Lung (tissue), 12 donors: Measurements from ENCODE around the gene RARS1. TPM values are rescaled to one million over a fixed set of nuclear protein-coding genes. Genes with fewer than 3 reads are reported as not detected.

ENCODE experiments used
- ATAC-seq: fragments of 200-7000 bp; cut with Tn5 transposase; one replicate; pipeline ENCODE4 v1.9.1; 2020; ENCODE audit warnings: moderate number of reproducible peaks; ENCODE audit not compliant: insufficient read depth, low FRiP score
- DNase-seq, 3 donors: peaks; one replicate each; pipeline ENCODE4 v3.0.0-alpha.2; 2013 to 2017
- H3K27ac ChIP-seq, 2 donors: one replicate each; pipeline ENCODE4 v1.5.1; 2013; ENCODE audit warnings: mild to moderate bottlenecking in 2 of 2, moderate library complexity in 2 of 2, control low read depth in 1 of 2, inconsistent platforms in 1 of 2, low read depth in 1 of 2, low read length in 1 of 2
- H3K27me3 ChIP-seq, 3 donors: one replicate each; pipeline ENCODE4 v1.5.1; 2013; ENCODE audit warnings: low read length in 2 of 3; ENCODE audit not compliant: control insufficient read depth in 3 of 3, insufficient read depth in 3 of 3
- H3K36me3 ChIP-seq, 4 donors: one replicate each; pipeline ENCODE4 v1.5.1; 2013; ENCODE audit warnings: low read length in 4 of 4, mild to moderate bottlenecking in 1 of 4, moderate library complexity in 1 of 4; ENCODE audit not compliant: control insufficient read depth in 4 of 4, insufficient read depth in 4 of 4
- H3K4me1 ChIP-seq, 5 donors: one replicate each; pipeline ENCODE4 v1.5.1; 2013; ENCODE audit warnings: low read length in 5 of 5, mild to moderate bottlenecking in 2 of 5, moderate library complexity in 1 of 5; ENCODE audit not compliant: control insufficient read depth in 5 of 5, insufficient read depth in 5 of 5
- H3K4me3 ChIP-seq: one replicate; pipeline ENCODE4 v1.5.1; 2013; ENCODE audit warnings: mild to moderate bottlenecking, control low read depth, moderate library complexity
- H3K9ac ChIP-seq, 2 donors: one replicate each; pipeline ENCODE4 v1.5.1; 2013; ENCODE audit warnings: low read length in 2 of 2, control low read depth in 1 of 2; ENCODE audit not compliant: insufficient read depth in 1 of 2
- H3K9me3 ChIP-seq, 4 donors: one replicate each; pipeline ENCODE4 v1.5.1; 2013; ENCODE audit warnings: low read length in 3 of 4, mild to moderate bottlenecking in 1 of 4, moderate library complexity in 1 of 4; ENCODE audit not compliant: control insufficient read depth in 4 of 4, insufficient read depth in 3 of 4
- WGBS, 2 donors: extraction: QIAGEN DNeasy Blood & Tissue Kit; methylation state at CpG; one replicate each; pipeline ENCODE4 v1.1.7; 2013; 5-methylcytosine and 5-hydroxymethylcytosine counted together
- polyA plus RNA-seq, 2 donors: library from polyadenylated mRNA; stranded (reverse); fragments of 200-250 nt; gene quantifications; one replicate each; pipeline ENCODE4 v1.2.1, GENCODE V29; 2013
- total RNA-seq, 2 donors: library from RNA; depleted of rRNA in 1 of 2; stranded (reverse); fragments of >200 nt in 1 of 2; gene quantifications; one replicate each; pipeline ENCODE4 v1.2.1, GENCODE V29; 2014 to 2021
- TF ChIP-seq, protein P1 (sequence below): IDR thresholded peaks from 2 replicates; pipeline ENCODE4 v1.5.1; 2012; ENCODE audit warnings: mild to moderate bottlenecking; ENCODE audit errors: control extremely low read depth, extremely low read depth
- donor health status: control.
- donor health status: control.
- donor health status: Bipolar disorder and iron deficiency.
- donor health status: healthy.
- donor health status: DM: yes; HTN: yes; CAD: no.

RARS1 gene
- total and polyA plus RNA-seq, 4 donors: 28.5 to 116 (median 47.7) TPM

DNA sequence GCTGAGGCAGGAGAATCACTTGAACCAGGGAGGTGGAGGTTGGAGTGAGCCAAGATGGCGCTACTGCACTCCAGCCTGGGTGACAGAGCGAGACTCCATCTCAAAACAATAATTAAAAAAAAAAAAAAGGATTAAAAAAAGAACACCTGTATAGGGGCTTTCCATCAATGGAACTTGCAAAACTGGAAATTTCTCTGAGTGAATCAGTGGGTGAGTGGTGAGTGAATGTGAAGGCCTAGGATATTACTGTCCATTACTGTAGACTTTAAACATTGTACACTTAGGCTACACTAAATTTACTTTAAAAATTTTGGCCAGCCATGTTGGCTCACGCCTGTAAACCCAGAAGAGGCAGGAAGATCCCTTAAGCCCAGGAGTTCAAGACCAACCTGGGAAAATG, 5.7 kb upstream of the RARS1 start:
- WGBS, 2 donors: 91 to 96% methylated on average over 3 of the region's 3 CpGs
- Histone ChIP-seq H3K27me3 (no peaks in the 10 kb centered on the region), H3K9me3 (no peaks in the 10 kb centered on the region), H3K9ac (no peak overlapping the region), H3K27ac (no peak overlapping the region), H3K4me3 (no peak overlapping the region), H3K4me1 (peaks cover 0 to 2% (median 0%) of the 10 kb centered on the region in 5 donors), H3K36me3 (no peaks in the 10 kb centered on the region)
- DNase-seq (no peak), ATAC-seq (no peak)
- TF ChIP-seq, protein P1, sequence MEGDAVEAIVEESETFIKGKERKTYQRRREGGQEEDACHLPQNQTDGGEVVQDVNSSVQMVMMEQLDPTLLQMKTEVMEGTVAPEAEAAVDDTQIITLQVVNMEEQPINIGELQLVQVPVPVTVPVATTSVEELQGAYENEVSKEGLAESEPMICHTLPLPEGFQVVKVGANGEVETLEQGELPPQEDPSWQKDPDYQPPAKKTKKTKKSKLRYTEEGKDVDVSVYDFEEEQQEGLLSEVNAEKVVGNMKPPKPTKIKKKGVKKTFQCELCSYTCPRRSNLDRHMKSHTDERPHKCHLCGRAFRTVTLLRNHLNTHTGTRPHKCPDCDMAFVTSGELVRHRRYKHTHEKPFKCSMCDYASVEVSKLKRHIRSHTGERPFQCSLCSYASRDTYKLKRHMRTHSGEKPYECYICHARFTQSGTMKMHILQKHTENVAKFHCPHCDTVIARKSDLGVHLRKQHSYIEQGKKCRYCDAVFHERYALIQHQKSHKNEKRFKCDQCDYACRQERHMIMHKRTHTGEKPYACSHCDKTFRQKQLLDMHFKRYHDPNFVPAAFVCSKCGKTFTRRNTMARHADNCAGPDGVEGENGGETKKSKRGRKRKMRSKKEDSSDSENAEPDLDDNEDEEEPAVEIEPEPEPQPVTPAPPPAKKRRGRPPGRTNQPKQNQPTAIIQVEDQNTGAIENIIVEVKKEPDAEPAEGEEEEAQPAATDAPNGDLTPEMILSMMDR: no peak

DNA sequence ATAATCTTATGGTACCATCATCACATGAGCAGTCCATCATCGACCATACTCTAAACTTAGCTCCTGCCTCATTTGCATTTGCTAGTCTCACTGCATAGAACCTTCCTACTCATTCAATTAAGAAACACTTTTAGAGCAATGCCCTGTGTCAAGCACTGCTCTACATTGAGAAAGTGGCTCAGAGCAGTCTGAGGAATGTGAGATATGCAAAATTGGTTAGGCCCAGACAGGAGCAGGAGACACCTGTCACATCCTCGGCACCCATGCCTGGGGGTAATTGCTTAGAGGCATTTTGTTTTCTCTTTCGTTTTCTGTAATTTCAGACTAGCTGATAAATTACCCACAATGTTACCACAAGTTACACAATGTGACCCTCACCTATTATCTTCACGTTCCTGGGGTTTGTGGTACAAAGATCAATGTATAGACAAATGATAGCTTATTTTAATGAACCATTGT, 4.9 kb upstream of the RARS1 start:
- no peak for ATAC-seq

DNA sequence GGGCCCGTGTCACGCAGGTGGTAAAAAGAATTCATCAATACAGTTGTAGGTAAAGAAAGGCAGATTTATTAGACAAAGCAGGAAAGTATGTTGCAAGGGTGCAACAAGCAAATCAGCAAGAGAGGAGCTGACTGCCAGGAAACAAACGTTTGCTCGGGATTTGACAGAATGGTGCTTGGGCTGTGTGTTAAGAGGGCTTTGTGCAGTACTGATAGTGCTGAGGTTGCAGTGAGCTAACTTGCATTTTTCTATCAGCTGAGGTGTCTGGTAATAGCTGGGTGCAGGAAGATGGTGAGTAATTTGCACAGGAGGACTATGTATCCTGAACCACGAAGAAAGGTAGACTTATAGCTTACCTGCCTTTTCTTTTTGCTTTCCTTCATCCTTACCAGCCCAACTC, 3.9 kb upstream of the RARS1 start:
- ATAC-seq: no peak
- peaks cover 2 to 3% (median 2%) of the 10 kb centered on the region in 5 donors for H3K4me1 ChIP-seq
- H3K27me3 ChIP-seq: no peaks in the 10 kb centered on the region
- H3K9ac ChIP-seq: no peak overlapping the region
- no peak overlapping the region for H3K4me3 ChIP-seq
- no peak for DNase-seq
- no peaks in the 10 kb centered on the region for H3K9me3 ChIP-seq
- TF ChIP-seq, protein P1: no peak
- H3K27ac ChIP-seq: no peak overlapping the region
- peaks cover 0 to 5% (median 0%) of the 10 kb centered on the region in 4 donors for H3K36me3 ChIP-seq
- 69% methylated on average over 5 of the region's 5 CpGs for WGBS, 2 donors

More for the DNA sequence above, 4.9 kb upstream of the RARS1 start:
- DNase-seq: no peak
- 48 to 66% methylated on average over 4 of the region's 4 CpGs for WGBS, 2 donors
- Histone ChIP-seq H3K4me3 (no peak overlapping the region), H3K9me3 (no peaks in the 10 kb centered on the region), H3K9ac (no peak overlapping the region), H3K27me3 (no peaks in the 10 kb centered on the region), H3K27ac (no peak overlapping the region), H3K36me3 (peaks cover 0 to 1% (median 0%) of the 10 kb centered on the region in 4 donors), H3K4me1 (peaks cover 0 to 3% (median 0%) of the 10 kb centered on the region in 5 donors)
- TF ChIP-seq, protein P1: no peak

DNA sequence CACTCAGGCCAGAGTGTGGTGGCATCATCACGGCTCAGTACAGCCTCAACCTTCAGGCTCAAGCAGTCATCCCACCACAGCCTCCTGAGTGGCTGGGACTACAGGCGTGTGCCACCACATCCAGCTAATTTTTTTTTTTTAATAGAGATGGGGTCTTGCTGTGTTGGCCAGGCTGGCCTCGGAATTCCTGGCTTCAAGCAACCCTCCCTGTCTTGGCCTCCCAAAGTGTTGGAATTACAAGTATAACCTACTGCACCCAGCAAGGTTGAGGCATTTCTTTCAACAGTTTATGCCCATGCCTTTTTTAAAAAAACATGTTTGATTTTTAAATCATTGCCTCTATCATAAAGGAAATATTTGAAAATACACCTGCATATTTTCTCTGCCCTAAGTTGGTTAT, 2.8 kb downstream of the RARS1 start:
- no peak overlapping the region for H3K9ac ChIP-seq
- DNase-seq (no peak), ATAC-seq (no peak)
- H3K4me1 ChIP-seq: peaks cover 3 to 7% (median 4%) of the 10 kb centered on the region in 5 donors
- TF ChIP-seq, protein P1: no peak
- WGBS, 2 donors: 97% methylated on average over 3 of the region's 3 CpGs
- no peak overlapping the region for H3K27ac ChIP-seq
- H3K4me3 ChIP-seq: no peak overlapping the region
- peaks cover 9 to 48% (median 34%) of the 10 kb centered on the region in 4 donors for H3K36me3 ChIP-seq
- H3K9me3 ChIP-seq: no peaks in the 10 kb centered on the region
- H3K27me3 ChIP-seq: no peaks in the 10 kb centered on the region
